ENCODE results near the gene FUT6.
"Not testable (repeated sequence)": the region's sequence is repeated elsewhere in the genome, so short reads cannot be mapped to it uniquely, and the experiment has no call there.

Gene FUT6

DNA sequence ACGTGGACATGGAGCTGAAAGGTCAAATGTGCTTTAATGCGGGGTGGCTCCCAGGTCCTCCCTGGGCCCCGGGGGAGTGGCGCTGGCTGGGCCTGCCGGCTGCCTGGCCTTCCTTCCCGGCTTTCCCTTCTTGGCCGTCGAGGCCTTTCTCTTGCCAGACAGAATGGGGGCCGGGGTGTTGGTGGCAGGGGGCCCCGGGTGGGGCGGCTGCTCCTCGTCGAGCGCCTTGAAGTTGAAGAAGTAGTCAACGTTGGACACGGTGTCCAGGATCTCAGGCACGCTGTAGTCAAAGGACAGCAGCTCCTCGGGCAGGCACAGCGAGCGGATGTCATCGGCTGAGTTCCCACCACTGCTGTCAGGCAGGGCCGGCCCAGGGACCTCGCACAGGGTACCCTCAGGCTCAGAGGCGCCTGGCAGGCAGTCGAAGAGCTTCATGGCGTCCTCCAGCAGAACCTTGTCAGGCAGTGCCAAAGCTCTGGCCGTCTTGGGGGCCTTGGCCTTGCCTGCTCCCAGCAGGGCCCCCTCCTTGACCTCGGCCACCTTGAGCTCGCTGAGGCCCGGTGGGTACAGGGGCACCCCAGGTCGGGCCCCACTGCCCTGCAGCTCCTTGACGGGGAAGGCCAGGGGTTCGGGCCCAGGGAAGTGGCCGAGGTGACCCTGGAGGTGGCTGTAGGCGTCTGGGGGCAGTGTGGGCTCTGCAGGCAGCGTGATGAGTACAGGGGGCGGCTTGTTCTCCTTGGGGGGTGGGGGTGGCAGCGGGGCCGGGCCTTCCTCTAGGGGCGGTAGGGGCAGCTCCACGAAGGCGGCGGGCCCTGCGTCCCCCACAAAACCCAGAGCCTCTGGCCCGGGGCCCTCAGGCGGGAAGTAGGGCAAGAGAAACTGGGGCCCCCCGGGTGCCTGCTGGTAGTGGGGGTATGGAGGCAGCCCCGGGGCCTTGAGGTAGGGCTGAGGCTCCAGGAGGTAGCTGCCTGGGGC, 56.3 kb downstream of the FUT6 start:
- DNase-seq, result no peak

DNA sequence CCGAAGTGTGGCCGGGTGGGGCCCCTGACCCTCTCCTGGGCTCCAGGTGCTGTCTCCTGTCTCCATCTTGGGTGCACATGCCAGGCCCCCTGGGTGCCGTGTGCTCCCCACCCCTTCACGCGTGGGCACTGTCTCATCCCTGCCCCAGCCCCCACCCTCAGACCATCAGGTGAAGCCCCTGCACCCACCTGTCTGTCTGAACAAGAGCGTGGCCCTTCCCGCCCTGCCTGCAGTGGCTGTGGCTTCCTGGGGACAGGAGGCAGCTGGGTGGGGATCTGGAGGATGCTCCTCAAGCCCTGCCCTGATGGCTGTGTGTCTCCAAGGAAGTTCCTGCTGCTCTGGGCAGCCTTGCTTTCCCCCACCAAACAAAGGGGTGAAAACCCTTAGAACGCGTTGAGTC, 57.2 kb downstream of the FUT6 start:
- DNase-seq, result no peak

DNA sequence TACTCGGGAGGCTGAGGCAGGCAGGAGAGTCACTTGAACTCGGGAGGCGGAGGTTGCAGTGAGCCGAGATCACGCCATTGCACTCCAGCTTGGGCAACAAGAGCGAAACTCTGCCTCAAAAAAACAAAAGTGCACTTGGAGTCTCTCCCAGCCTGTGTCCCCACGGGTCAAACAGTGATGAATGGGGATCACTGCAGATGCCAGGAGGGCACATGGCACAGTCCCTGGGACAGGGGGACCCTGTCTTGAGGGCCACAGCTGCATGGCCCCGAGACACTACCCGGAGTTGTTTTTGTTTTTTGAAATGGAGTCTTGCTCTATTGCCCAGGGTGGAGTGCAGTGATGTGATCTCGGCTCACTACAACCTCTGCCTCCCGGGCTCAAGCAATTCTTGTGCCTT, 58.6 kb downstream of the FUT6 start:
- DNase-seq, result not testable (repeated sequence)

All from NCI-H2171 treated with DMSO at 0.1 percent for 48 hours (cell line).